ENCODE measurements around the gene GEMIN7. TPM values are rescaled to one million over a fixed set of nuclear protein-coding genes. Genes with fewer than 3 reads are reported as not detected.
A peak's percentile ranks its signal among the peaks of the same experiment; 100 is the strongest.

The GEMIN7 gene
- total RNA-seq, 1 experiment from 2014 or later: 46.0 TPM

GRCh38 chr19:45058622-45059159, 20.4 kb upstream of the GEMIN7 start:
- Mint-ChIP-seq H3K27me3 (ENCODE audit: low read depth) (no peaks in the 10 kb centered on the region), H3K27ac (peak overlapping the region in 1 of 3 experiments; percentile 87; a peak in 3 of 7 replicates)
- no peak for TF ChIP-seq CTCF (conservative IDR thresholded peaks at IDR 0.05)

More at GRCh38 chr19:45058622-45059159, 20.4 kb upstream of the GEMIN7 start:
- no peaks in the 10 kb centered on the region for H3K23me2 ChIP-seq (ENCODE audit: insufficient read length, low read depth, low read length, poor library complexity, severe bottlenecking)
- Mint-ChIP-seq H3K4me1 (peaks cover 5 to 6% of the 10 kb centered on the region in 2 experiments; a peak in 3 of 4 replicates), H3K9me3 (no peaks in the 10 kb centered on the region), H3K4me3 (no peak overlapping the region), H3K36me3 (ENCODE audit: insufficient read depth in 1 of 3, low read depth in 3 of 3) (peaks cover 50 to 90% (median 88%) of the 10 kb centered on the region in 3 experiments)
- no peak overlapping the region for H3K56ac ChIP-seq (ENCODE audit: insufficient read length, low read depth, low read length)
- no peak for DNase-seq
- H4K20me1 ChIP-seq (ENCODE audit: control insufficient read depth, insufficient read depth, insufficient read length): no peaks in the 10 kb centered on the region
- H3K27ac ChIP-seq (ENCODE audit: insufficient read length, low read depth, low read length): no peak overlapping the region
- H3K18ac ChIP-seq (ENCODE audit: insufficient read length, low read depth, low read length): no peak overlapping the region
- H3K79me1 ChIP-seq (ENCODE audit: insufficient read depth, low read depth, low read length, poor library complexity, severe bottlenecking): no peaks in the 10 kb centered on the region
- H2AK5ac ChIP-seq (ENCODE audit: insufficient read length, low read length): no peak overlapping the region
- no peak overlapping the region for H4K91ac ChIP-seq (ENCODE audit: insufficient read length, low read depth, low read length)
- no peak overlapping the region for H3K23ac ChIP-seq (ENCODE audit: insufficient read length, low read depth, low read length)
- no peaks in the 10 kb centered on the region for H3K9me3 ChIP-seq (ENCODE audit: control insufficient read depth, low read depth, low read length)
- H3K79me2 ChIP-seq (ENCODE audit: insufficient read depth, low read length): no peaks in the 10 kb centered on the region
- H2BK5ac ChIP-seq (ENCODE audit: insufficient read length, low read length): no peak overlapping the region
- no peak overlapping the region for H3T11ph ChIP-seq (ENCODE audit: low read length)
- H3K4ac ChIP-seq (ENCODE audit: low read depth, low read length): no peak overlapping the region
- no peak overlapping the region for H2BK15ac ChIP-seq (ENCODE audit: low read depth, low read length)
- H3K14ac ChIP-seq (ENCODE audit: insufficient read depth, low read length): no peak overlapping the region
- no peak overlapping the region for H2BK20ac ChIP-seq (ENCODE audit: low read depth, low read length, poor library complexity, severe bottlenecking)
- H3K27me3 ChIP-seq (ENCODE audit: insufficient read depth, low read length): no peaks in the 10 kb centered on the region
- no peak overlapping the region for H4K8ac ChIP-seq (replicated peaks; ENCODE audit: insufficient read length, low read depth, low read length)
- H3K4me1 ChIP-seq (ENCODE audit: insufficient read depth, low read length): no peaks in the 10 kb centered on the region
- H4K5ac ChIP-seq (ENCODE audit: insufficient read length, low read depth, low read length): no peak overlapping the region
- no peak overlapping the region for H2BK12ac ChIP-seq (ENCODE audit: insufficient read length, low read depth, low read length)
- no peak overlapping the region for H3K9ac ChIP-seq (ENCODE audit: extremely low read depth, insufficient read length, low read length)
- H2AFZ ChIP-seq (ENCODE audit: low read length): no peak overlapping the region
- no peak overlapping the region for H3K4me2 ChIP-seq (ENCODE audit: insufficient read depth, insufficient read length, low read length)
- 100% methylated on average over 1 of the region's 14 CpGs for WGBS (ENCODE audit: extremely low coverage, insufficient read length, low lambda C conversion rate)
- H2BK120ac ChIP-seq (ENCODE audit: low read depth, low read length, poor library complexity, severe bottlenecking): no peak overlapping the region

All from H9 (cell line).